IMR-90 (cell line): Measurements from ENCODE around the gene GSG1L.

Experiments
- BHLHE40 ChIP-seq: fragments of 150-350 bp; IDR thresholded peaks from 2 replicates; pipeline ENCODE4 v1.6.1; 2016; ENCODE audit warnings: mild to moderate bottlenecking, low read depth, low read length
- CEBPB ChIP-seq: IDR thresholded peaks from 2 replicates; pipeline ENCODE4 v1.6.1; 2012; ENCODE audit warnings: low read depth, low read length, improper control_type of control experiment
- FOS ChIP-seq: fragments of 150-350 bp; IDR thresholded peaks from 2 replicates; pipeline ENCODE4 v1.6.1; 2016; ENCODE audit warnings: low read depth, low read length
- MAFK ChIP-seq: IDR thresholded peaks from 2 replicates; pipeline ENCODE4 v1.6.1; 2012; ENCODE audit warnings: low read depth, low read length, improper control_type of control experiment
- MAZ ChIP-seq: IDR thresholded peaks from 2 replicates; pipeline ENCODE4 v1.6.1; 2012; ENCODE audit warnings: low read depth, mild to moderate bottlenecking, low read length, improper control_type of control experiment, moderate library complexity, borderline replicate concordance
- MXI1 ChIP-seq: IDR thresholded peaks from 2 replicates; pipeline ENCODE4 v1.6.1; 2012; ENCODE audit warnings: low read depth, mild to moderate bottlenecking, low read length, moderate library complexity, borderline replicate concordance
- POLR2A ChIP-seq: IDR thresholded peaks from 2 replicates; pipeline ENCODE4 v1.6.1; 2012; ENCODE audit warnings: mild to moderate bottlenecking, low read depth, low read length
- RAD21 ChIP-seq: IDR thresholded peaks from 2 replicates; pipeline ENCODE4 v1.6.1; 2012; ENCODE audit warnings: low read length, improper control_type of control experiment
- RCOR1 ChIP-seq: IDR thresholded peaks from 2 replicates; pipeline ENCODE4 v1.6.1; 2012; ENCODE audit warnings: mild to moderate bottlenecking, low read length, improper control_type of control experiment; ENCODE audit not compliant: insufficient replicate concordance
- RFX5 ChIP-seq: IDR thresholded peaks from 2 replicates; pipeline ENCODE4 v1.8.0; 2012; ENCODE audit warnings: low read depth, mild to moderate bottlenecking, low read length, moderate library complexity
- SMC3 ChIP-seq: fragments of 150-350 bp; IDR thresholded peaks from 2 replicates; pipeline ENCODE4 v1.6.1; 2016; ENCODE audit warnings: low read depth, mild to moderate bottlenecking, antibody characterized with exemption, low read length, moderate library complexity
- TF ChIP-seq, protein P1 (sequence below): conservative IDR thresholded peaks from 2 replicates; pipeline ENCODE4 v1.5.1; 2012; ENCODE audit warnings: mild to moderate bottlenecking, low read depth, low read length, improper control_type of control experiment
- TF ChIP-seq, protein P2 (sequence below): fragments of 150-350 bp; IDR thresholded peaks from 2 replicates; pipeline ENCODE4 v1.6.1; 2016; ENCODE audit warnings: low read depth, mild to moderate bottlenecking, low read length, moderate library complexity, borderline replicate concordance
- TF ChIP-seq, protein P3 (sequence below): fragments of 150-350 bp; IDR thresholded peaks from 2 replicates; pipeline ENCODE4 v1.6.1; 2017; ENCODE audit warnings: mild to moderate bottlenecking, antibody characterized with exemption, low read length, low read depth

DNA sequence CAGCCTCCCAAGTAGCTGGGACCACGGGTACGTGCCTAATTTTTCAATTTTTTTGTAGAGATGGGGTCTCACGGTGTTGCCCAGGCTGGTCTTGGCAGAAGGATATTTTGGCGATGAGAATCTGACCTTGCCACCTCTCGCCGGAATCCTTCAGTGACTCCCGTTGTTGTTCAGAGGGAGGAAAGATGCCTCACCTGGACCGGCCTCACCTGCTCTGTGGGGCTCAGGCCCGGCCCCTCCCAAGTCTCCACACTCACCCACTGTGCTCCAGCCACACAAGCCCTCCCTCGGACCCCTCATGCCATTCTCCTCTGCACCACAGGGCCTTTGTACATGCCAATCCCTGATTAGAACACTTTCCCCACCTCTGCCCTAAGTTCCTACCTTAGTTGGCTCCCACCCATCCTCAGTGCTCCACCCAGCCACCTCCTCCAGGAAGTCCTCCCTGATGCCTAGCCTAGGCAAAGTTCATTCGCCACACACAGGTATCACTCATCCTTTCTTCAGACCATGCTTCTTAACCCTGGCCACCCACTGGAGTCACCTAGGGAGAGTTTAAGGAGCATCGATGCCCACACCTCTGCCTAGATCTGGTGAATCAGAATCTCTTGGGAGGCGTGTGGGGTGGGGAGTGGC lies 136.1 kb downstream of the GSG1L start:
- TF ChIP-seq POLR2A, result no peak
- TF ChIP-seq, protein P1, sequence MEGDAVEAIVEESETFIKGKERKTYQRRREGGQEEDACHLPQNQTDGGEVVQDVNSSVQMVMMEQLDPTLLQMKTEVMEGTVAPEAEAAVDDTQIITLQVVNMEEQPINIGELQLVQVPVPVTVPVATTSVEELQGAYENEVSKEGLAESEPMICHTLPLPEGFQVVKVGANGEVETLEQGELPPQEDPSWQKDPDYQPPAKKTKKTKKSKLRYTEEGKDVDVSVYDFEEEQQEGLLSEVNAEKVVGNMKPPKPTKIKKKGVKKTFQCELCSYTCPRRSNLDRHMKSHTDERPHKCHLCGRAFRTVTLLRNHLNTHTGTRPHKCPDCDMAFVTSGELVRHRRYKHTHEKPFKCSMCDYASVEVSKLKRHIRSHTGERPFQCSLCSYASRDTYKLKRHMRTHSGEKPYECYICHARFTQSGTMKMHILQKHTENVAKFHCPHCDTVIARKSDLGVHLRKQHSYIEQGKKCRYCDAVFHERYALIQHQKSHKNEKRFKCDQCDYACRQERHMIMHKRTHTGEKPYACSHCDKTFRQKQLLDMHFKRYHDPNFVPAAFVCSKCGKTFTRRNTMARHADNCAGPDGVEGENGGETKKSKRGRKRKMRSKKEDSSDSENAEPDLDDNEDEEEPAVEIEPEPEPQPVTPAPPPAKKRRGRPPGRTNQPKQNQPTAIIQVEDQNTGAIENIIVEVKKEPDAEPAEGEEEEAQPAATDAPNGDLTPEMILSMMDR, result no peak
- TF ChIP-seq CEBPB, result no peak
- TF ChIP-seq RAD21, result no peak
- TF ChIP-seq MXI1, result no peak
- TF ChIP-seq, protein P2, sequence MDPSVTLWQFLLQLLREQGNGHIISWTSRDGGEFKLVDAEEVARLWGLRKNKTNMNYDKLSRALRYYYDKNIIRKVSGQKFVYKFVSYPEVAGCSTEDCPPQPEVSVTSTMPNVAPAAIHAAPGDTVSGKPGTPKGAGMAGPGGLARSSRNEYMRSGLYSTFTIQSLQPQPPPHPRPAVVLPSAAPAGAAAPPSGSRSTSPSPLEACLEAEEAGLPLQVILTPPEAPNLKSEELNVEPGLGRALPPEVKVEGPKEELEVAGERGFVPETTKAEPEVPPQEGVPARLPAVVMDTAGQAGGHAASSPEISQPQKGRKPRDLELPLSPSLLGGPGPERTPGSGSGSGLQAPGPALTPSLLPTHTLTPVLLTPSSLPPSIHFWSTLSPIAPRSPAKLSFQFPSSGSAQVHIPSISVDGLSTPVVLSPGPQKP, result no peak
- no peak for TF ChIP-seq SMC3
- no peak for TF ChIP-seq BHLHE40
- TF ChIP-seq MAZ, result no peak
- TF ChIP-seq, protein P3, sequence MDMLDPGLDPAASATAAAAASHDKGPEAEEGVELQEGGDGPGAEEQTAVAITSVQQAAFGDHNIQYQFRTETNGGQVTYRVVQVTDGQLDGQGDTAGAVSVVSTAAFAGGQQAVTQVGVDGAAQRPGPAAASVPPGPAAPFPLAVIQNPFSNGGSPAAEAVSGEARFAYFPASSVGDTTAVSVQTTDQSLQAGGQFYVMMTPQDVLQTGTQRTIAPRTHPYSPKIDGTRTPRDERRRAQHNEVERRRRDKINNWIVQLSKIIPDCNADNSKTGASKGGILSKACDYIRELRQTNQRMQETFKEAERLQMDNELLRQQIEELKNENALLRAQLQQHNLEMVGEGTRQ, result no peak
- no peak for TF ChIP-seq RCOR1
- no peak for TF ChIP-seq RFX5
- TF ChIP-seq MAFK, result no peak
- TF ChIP-seq FOS, result no peak
